Measurements from ENCODE around the gene TSHZ2. TPM values are rescaled to one million over a fixed set of nuclear protein-coding genes. Genes with fewer than 3 reads are reported as not detected.

TSHZ2 gene
- total RNA-seq, 1 donor from 2014 or later: 30.4 TPM

DNA sequence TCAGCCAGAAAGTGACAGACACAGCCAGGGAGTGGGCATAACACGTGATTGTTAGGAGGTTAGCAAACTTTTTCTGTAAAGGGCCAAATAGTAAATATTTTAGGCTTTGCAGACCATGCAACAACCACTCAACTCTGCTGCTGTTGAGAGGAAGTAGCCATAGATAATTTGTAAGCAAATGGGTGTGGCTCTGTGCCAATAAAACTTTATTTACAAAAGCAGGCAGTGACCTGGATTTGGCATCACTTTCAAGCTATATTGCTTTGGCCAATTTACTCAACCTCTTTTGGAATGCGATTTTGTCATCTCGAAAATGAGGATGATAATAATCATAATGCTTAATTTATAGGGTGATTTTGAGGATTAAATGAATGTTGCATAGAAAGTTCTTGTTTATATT lies 152.6 kb downstream of the TSHZ2 start:
- no peaks in the 10 kb centered on the region for H3K36me3 ChIP-seq
- TF ChIP-seq POLR2A (IDR thresholded peaks at IDR 0.05) (no peak), POLR2AphosphoS5 (IDR thresholded peaks at IDR 0.05; ENCODE audit: insufficient read depth in 1 of 2, low read depth in 1 of 2) (no peak)
- TF ChIP-seq, protein P1, sequence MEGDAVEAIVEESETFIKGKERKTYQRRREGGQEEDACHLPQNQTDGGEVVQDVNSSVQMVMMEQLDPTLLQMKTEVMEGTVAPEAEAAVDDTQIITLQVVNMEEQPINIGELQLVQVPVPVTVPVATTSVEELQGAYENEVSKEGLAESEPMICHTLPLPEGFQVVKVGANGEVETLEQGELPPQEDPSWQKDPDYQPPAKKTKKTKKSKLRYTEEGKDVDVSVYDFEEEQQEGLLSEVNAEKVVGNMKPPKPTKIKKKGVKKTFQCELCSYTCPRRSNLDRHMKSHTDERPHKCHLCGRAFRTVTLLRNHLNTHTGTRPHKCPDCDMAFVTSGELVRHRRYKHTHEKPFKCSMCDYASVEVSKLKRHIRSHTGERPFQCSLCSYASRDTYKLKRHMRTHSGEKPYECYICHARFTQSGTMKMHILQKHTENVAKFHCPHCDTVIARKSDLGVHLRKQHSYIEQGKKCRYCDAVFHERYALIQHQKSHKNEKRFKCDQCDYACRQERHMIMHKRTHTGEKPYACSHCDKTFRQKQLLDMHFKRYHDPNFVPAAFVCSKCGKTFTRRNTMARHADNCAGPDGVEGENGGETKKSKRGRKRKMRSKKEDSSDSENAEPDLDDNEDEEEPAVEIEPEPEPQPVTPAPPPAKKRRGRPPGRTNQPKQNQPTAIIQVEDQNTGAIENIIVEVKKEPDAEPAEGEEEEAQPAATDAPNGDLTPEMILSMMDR (IDR thresholded peaks at IDR 0.05): no peak
- H3K27ac ChIP-seq: no peak overlapping the region

DNA sequence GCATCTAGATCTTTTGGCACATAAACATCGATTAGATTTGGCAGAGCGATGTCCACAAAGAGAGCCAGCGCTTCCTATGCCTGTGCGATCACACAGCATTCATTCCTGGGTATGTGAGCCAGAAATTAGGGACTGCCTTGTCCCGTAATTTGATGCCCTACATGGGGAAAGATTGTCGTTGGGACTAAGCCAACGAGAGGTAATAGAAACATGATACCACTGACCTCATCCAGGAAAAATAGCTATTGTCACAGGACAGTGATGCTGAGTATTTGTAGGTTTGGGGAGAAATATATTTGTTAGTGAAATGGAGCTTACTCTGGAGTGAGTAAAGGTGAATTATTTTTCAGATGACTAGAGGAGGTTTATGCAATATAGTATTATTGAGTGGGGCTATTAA lies 154.0 kb downstream of the TSHZ2 start:
- intact Hi-C loops (cut with DNase I): no loop called here
- Histone ChIP-seq H3K27ac (no peak overlapping the region), H3K4me3 (no peak overlapping the region), H3K9me3 (no peaks in the 10 kb centered on the region), H3K4me1 (no peaks in the 10 kb centered on the region), H3K27me3 (no peaks in the 10 kb centered on the region), H3K36me3 (no peaks in the 10 kb centered on the region)
- DNase-seq (ENCODE audit: extremely low spot score in 2 of 2): no peak
- TF ChIP-seq POLR2A (IDR thresholded peaks at IDR 0.05): no peak
- TF ChIP-seq, protein P1 (IDR thresholded peaks at IDR 0.05): no peak
- no peak for TF ChIP-seq POLR2AphosphoS5 (IDR thresholded peaks at IDR 0.05; ENCODE audit: insufficient read depth in 1 of 2, low read depth in 1 of 2)

More for the DNA sequence above, 152.6 kb downstream of the TSHZ2 start:
- no peak for DNase-seq (ENCODE audit: extremely low spot score in 2 of 2)
- Histone ChIP-seq H3K9me3 (no peaks in the 10 kb centered on the region), H3K4me3 (no peak overlapping the region), H3K4me1 (no peaks in the 10 kb centered on the region), H3K27me3 (no peaks in the 10 kb centered on the region)
- intact Hi-C loops (cut with DNase I): no loop called here

DNA sequence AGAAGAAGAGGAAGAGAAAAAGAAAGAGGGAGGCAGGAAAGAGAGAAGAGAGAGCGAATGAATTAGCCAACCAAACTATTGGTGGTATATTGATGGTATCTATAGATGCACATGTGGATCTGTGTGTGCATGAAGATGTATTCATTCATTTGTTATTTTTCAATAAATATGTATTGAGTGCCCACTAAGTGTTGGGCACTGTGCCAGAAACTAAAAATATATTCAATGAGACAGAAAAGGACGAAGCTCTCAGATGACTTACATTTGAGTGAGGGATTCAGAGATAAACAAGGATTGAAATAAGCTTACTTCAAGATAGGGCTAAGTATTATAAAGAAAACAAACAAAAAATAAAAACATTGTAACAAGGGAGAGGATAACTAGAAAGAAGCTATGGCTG lies 154.9 kb downstream of the TSHZ2 start:
- Histone ChIP-seq H3K27ac (no peak overlapping the region), H3K36me3 (no peaks in the 10 kb centered on the region), H3K9me3 (no peaks in the 10 kb centered on the region), H3K4me1 (no peaks in the 10 kb centered on the region), H3K4me3 (no peak overlapping the region), H3K27me3 (no peaks in the 10 kb centered on the region)
- TF ChIP-seq POLR2A (IDR thresholded peaks at IDR 0.05) (no peak), POLR2AphosphoS5 (IDR thresholded peaks at IDR 0.05; ENCODE audit: insufficient read depth in 1 of 2, low read depth in 1 of 2) (no peak)
- TF ChIP-seq, protein P1 (IDR thresholded peaks at IDR 0.05): no peak
- intact Hi-C loops (cut with DNase I): no loop called here
- no peak for DNase-seq (ENCODE audit: extremely low spot score in 2 of 2)

DNA sequence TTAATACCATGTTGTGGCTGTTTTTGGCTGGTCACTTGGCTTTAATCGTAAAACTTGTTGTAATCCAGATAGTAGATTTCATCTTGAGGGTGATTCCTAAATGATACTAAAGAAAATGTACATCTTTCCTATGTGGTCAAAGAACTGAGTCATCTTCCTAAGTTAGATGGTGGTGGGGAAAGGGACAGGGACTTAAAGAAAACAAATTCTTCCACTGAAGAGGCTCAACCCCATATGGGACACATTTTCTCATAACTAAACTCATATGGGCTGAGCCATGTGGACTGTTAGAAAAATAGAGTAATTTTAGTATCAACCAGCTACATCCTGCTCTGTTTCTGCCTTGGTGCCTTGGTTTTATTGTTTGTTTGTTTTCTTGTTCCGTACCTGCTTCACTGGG lies 155.8 kb downstream of the TSHZ2 start:
- DNase-seq (ENCODE audit: extremely low spot score in 2 of 2): no peak
- Histone ChIP-seq H3K27ac (no peak overlapping the region), H3K4me3 (no peak overlapping the region), H3K27me3 (no peaks in the 10 kb centered on the region), H3K9me3 (no peaks in the 10 kb centered on the region), H3K4me1 (no peaks in the 10 kb centered on the region), H3K36me3 (no peaks in the 10 kb centered on the region)
- TF ChIP-seq, protein P1 (IDR thresholded peaks at IDR 0.05): no peak
- no peak for TF ChIP-seq POLR2AphosphoS5 (IDR thresholded peaks at IDR 0.05; ENCODE audit: insufficient read depth in 1 of 2, low read depth in 1 of 2)
- TF ChIP-seq POLR2A (IDR thresholded peaks at IDR 0.05): no peak
- intact Hi-C loops (cut with DNase I): no loop called here

DNA sequence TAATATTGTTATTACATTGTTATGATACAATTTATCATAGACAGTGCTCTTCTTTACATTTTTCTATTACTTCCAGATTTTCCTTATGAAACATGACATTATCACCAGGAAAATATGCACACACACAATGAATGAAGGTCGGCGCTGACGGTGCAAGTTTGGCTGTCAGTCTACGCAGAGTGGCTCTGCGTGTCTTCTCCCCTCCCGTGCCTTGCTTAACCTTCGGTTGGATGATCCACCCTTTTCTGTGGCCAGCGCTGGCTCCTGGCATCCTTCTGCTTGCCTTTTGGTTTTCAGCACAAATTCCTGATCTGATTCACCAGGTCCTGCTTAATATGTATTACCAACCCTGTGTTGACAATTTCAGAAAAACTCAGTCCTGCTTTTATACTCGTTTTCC lies 157.4 kb downstream of the TSHZ2 start:
- Histone ChIP-seq H3K27ac (no peak overlapping the region), H3K4me1 (no peaks in the 10 kb centered on the region), H3K4me3 (no peak overlapping the region), H3K27me3 (no peaks in the 10 kb centered on the region), H3K9me3 (no peaks in the 10 kb centered on the region), H3K36me3 (no peaks in the 10 kb centered on the region)
- TF ChIP-seq POLR2A (IDR thresholded peaks at IDR 0.05): no peak
- TF ChIP-seq, protein P1 (IDR thresholded peaks at IDR 0.05): no peak
- TF ChIP-seq POLR2AphosphoS5 (IDR thresholded peaks at IDR 0.05; ENCODE audit: insufficient read depth in 1 of 2, low read depth in 1 of 2): no peak
- no peak for DNase-seq (ENCODE audit: extremely low spot score in 2 of 2)
- intact Hi-C loops (cut with DNase I): no loop called here

All from vagina (tissue), 2 donors.